GM04503 (cell line): Measurements from ENCODE around the gene TRPC4AP.

Experiments used
- DNase-seq: peaks from one replicate; pipeline ENCODE4 v3.0.0-alpha.2; 2012; ENCODE audit warnings: low read depth

TRPC4AP gene

GRCh38 chr20:35013421-35014411 lies 78.9 kb downstream of the TRPC4AP start:
- no peak for DNase-seq

- no peak for DNase-seq
These were observed 80.2 kb downstream of the TRPC4AP start for GRCh38 chr20:35012227-35013069.

GRCh38 chr20:35011589-35012226 lies 80.9 kb downstream of the TRPC4AP start:
- DNase-seq: no peak

- no peak for DNase-seq
These were observed 82.0 kb downstream of the TRPC4AP start for GRCh38 chr20:35010405-35011192.

- no peak for DNase-seq
These were observed 82.8 kb downstream of the TRPC4AP start for GRCh38 chr20:35009665-35010328.

GRCh38 chr20:35008411-35009342 lies 83.9 kb downstream of the TRPC4AP start:
- DNase-seq: peak; percentile 45

- DNase-seq: no peak
These were observed 84.7 kb downstream of the TRPC4AP start for GRCh38 chr20:35007891-35008290.

- DNase-seq: no peak
These were observed 85.2 kb downstream of the TRPC4AP start for GRCh38 chr20:35007413-35007812.

GRCh38 chr20:35006531-35006971 lies 86.1 kb downstream of the TRPC4AP start:
- DNase-seq: no peak

- no peak for DNase-seq
These were observed 86.6 kb downstream of the TRPC4AP start for GRCh38 chr20:35006009-35006408.

- no peak for DNase-seq
These were observed 87.1 kb downstream of the TRPC4AP start for GRCh38 chr20:35005463-35005961.

GRCh38 chr20:35004749-35005462 lies 87.7 kb downstream of the TRPC4AP start:
- DNase-seq: no peak

GRCh38 chr20:35004051-35004725 lies 88.4 kb downstream of the TRPC4AP start:
- DNase-seq: no peak

- no peak for DNase-seq
These were observed 89.2 kb downstream of the TRPC4AP start for GRCh38 chr20:35003211-35004031.

- no peak for DNase-seq
These were observed 90.0 kb downstream of the TRPC4AP start for GRCh38 chr20:35002426-35003210.

GRCh38 chr20:35001596-35002362 lies 90.8 kb downstream of the TRPC4AP start:
- no peak for DNase-seq
